DND-41 (cell line): ENCODE measurements around the gene CFAP77.

Experiments used
- CTCF ChIP-seq: IDR thresholded peaks from 2 replicates; pipeline ENCODE4 v1.5.1; 2012; ENCODE audit warnings: borderline replicate concordance, low read length, moderate library complexity, mild to moderate bottlenecking; ENCODE audit not compliant: poor library complexity, severe bottlenecking; ENCODE audit errors: extremely low read depth
- EZH2 ChIP-seq: IDR thresholded peaks from 3 replicates; pipeline ENCODE4 v1.6.1; 2012; ENCODE audit warnings: borderline replicate concordance, low read depth, mild to moderate bottlenecking, moderate library complexity, low read length, inconsistent platforms; ENCODE audit not compliant: severe bottlenecking

- TF ChIP-seq CTCF (no peak), EZH2 (no peak)
Observed at GRCh38 chr9:132525308-132526023, 115.5 kb downstream of the CFAP77 start.
